ENCODE results near the gene CHFR.

- no peak for TF ChIP-seq MAX (IDR thresholded peaks at IDR 0.05; ENCODE audit: insufficient read depth, insufficient read length)
- no peak for TF ChIP-seq POLR2A (IDR thresholded peaks at IDR 0.05; ENCODE audit: low read depth, low read length)
- no peak for TF ChIP-seq EZH2 (IDR thresholded peaks at IDR 0.05; ENCODE audit: borderline replicate concordance, low read depth, low read length, severe bottlenecking)
- TF ChIP-seq POLR2AphosphoS5 (IDR thresholded peaks at IDR 0.05; ENCODE audit: insufficient read depth, low read depth, low read length) = no peak
- no peak for TF ChIP-seq CTCF (IDR thresholded peaks at IDR 0.05; ENCODE audit: extremely low read depth in 1 of 2, insufficient read depth in 1 of 2, low read depth in 1 of 2, low read length in 2 of 2)
- no peak for TF ChIP-seq FOS (IDR thresholded peaks at IDR 0.05; ENCODE audit: borderline replicate concordance, insufficient read depth, low read length)
- TF ChIP-seq MYC (IDR thresholded peaks at IDR 0.05; ENCODE audit: low read depth, low read length) = no peak
- no peak for TF ChIP-seq JUN (IDR thresholded peaks at IDR 0.05; ENCODE audit: borderline replicate concordance, insufficient read depth, insufficient read length, low read depth)
Measured at GRCh38 chr12:132838410-132839080, 48.9 kb downstream of the CHFR start.
